Posterior cingulate gyrus (tissue), 11 donors: ENCODE results near the gene PCSK1.
"Not testable (repeated sequence)": the region's sequence is repeated elsewhere in the genome, so short reads cannot be mapped to it uniquely, and the experiment has no call there.

ENCODE experiments used
- DNase-seq, 10 donors: peaks; one replicate each; pipeline versions ENCODE4 v3.0.0 to v3.0.0-alpha.2; 2020 to 2021; ENCODE audit warnings: mixed read lengths in 3 of 10
- intact Hi-C: fragments of 100-400 bp; cut with DNase I; formaldehyde crosslinking; loops from one replicate; pipeline ENCODE4 v1.15.1; 2023

Gene PCSK1

DNA sequence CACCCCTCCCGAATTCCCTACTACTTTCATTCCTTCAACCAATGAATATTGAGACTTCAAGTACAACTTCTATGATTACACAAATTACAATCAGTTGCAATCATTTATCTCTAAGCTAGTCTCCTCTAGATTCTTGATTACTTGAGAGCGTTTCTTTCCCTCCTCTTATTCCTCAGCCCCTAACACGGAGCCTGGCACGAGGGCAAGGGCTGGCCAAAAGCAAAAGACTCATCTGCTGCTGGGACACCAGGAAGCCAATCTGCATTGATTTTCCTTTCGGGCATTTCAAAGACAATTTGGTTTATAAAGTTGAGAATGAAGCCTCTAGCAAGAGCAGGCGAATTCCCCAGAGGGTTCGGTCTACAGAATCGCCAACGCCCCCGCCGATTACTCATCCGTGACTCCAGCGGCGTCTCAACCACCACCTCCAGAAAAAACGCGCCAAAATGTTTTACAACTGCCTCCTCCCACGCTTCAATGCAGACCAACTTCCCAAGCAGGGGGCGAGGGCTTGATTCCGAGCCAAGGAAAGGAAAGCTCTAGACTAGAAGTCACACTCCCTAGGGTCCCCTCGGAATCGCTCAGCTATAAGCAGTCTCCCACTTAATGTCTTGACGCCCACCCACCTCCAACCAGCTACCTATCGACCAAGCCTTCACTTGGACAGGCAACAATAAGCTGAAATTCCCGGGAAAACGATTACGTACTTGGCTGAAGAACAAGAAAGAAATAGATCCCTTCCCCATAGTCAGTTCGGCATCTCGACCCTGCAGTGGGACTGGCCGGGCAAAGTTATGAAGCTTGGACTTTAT is 1.5 kb downstream of the PCSK1 start:
- intact Hi-C loops, result no loop called here
- DNase-seq, result peak in 7 of 10 donors; percentile 46 to 92 (median 64)

DNA sequence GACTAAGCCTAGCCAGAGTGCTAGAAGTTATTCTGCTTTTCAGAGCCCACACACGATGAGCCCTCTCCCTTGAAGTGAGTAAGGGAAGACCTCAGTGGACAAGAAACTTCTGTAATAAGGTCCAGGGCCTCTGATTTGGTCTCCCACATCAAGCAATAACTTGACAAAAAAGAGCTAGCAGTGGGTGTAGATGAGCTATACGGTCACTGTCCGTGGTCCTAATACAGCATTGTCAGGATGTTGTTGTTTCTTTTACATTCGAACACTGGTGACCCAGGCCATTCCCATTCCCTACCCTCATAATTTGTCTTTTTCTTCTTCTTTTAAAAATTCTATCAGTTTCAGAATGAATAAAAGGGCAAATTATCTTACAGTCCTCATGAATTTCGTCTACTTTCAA is 5.2 kb downstream of the PCSK1 start:
- intact Hi-C loops, result no loop called here
- DNase-seq, result no peak

GRCh38 chr5:96426831-96427230 is 6.2 kb downstream of the PCSK1 start:
- intact Hi-C loops, result no loop called here
- no peak for DNase-seq

- DNase-seq, result no peak
- intact Hi-C loops, result no loop called here
Observed at GRCh38 chr5:96425443-96425842, 7.6 kb downstream of the PCSK1 start.

GRCh38 chr5:96415897-96416296 is 17.2 kb downstream of the PCSK1 start:
- DNase-seq, result no peak
- intact Hi-C loops, result no loop called here

DNA sequence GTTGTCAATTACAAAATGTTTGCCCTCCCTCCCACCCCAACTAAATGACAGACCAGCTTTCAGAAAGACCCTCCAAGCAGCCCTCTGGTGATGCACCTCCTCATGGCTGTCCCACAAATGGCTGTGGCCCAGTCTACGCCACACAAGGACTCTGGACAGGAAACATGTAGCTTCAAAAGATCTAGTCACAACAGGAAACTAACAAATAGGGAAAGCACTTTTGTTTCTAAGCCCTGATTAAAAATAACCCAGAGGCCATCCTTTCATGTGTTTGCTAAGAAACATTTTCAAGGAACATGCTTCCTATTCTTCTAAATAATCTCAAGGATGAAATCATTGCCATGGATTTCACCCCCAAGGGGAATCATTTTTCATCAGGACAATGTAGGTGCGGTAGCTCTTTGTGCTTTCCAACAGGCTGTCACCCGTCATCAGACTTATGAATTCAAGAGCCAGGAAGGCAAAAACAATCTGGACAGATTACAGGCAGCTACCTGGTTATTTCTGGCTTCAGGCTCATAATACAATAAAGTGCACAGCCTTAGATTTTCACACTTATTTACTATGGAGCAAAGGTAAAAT is 20.1 kb downstream of the PCSK1 start:
- DNase-seq, result no peak
- intact Hi-C loops, result no loop called here

GRCh38 chr5:96410013-96410412 is 23.0 kb downstream of the PCSK1 start:
- intact Hi-C loops, result no loop called here
- no peak for DNase-seq

DNA sequence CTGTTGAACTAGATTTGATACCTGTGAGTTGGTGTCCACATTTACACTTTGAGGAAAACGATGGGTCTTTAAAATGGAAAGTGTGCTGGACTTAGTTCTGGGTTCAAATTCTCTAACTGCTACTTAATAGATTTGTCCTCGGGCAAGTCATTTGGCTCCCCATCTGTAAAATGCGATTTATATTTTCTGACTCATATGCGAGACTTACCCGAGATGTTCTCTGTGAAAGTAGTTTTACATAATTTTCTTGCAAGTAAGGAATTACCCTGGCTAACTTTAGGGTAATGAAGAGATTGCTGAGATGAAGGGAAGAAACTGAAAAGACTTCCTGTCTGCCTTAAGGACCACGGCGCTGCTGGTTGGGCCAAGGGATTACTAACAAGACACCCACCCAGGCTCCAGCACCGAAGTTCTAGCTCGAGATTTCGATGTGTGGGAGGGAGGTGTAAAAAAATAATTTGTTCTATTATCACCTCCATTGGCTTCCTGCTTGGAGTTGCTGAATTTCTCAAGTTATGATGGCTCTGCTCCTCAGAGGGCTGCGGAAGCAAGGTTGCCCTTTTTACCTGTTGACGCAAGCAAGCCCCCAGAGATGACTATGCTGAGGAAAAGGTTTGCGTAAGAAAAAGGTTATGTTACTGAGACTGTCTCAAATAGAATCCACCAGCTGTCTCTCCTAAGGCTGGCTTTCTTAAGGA is 24.1 kb downstream of the PCSK1 start:
- DNase-seq, result peak in 8 of 10 donors; percentile 19 to 89 (median 62)
- intact Hi-C loops, result no loop called here

GRCh38 chr5:96408210-96408777 is 24.8 kb downstream of the PCSK1 start:
- DNase-seq, result peak in 1 of 10 donors; percentile 67
- intact Hi-C loops, result no loop called here

DNA sequence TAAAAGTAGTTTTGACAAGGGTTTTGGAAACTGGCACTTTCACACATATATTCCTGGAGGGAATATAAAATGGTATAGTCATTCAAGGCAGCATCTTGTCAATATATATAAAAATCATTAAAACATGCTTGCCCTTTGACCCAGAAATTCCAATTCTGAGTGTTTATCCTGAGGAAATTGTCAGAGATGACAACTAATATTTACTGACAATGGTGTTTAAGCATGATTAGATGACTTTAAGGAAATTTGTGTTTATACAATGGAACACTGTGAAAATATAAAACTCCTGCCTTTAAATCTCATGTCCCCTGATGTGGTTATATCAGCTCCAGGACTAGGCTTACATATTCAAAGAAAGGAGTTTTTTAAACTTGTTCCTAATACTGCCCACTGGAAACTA is 25.6 kb downstream of the PCSK1 start:
- intact Hi-C loops, result no loop called here
- DNase-seq, result no peak

DNA sequence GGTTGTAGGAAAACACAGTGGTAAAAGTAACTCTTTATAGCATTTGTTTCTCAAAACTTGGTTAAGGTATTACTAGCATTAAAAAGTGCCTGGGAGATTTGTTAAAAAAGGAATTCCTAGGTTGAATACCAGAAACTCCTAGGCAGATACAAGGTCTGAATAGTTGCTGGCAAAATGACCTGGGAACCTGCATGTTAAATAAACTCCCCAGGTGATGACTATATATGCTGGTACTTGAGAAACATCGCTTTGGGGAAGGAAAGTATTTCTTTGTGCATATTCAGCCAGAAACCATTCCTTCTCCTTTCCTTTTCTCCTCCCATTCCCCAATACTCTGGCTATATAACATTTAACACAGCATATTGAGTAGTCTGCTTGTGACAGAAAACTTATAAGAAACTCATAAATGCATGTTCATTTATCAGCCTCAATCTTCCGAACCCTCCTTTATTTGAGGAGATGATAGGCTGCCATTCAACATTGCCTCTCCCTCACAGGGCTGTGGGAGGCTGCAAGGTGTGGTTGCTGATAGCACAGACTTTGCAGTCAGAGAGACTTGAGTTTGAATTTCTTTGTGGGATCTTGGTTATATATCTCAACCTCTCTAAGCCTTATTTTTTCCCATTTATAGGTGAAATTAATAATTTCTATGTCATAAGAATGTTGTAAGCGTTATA is 28.7 kb downstream of the PCSK1 start:
- intact Hi-C loops, result no loop called here
- DNase-seq, result no peak

GRCh38 chr5:96402500-96402899 is 30.5 kb downstream of the PCSK1 start:
- no peak for DNase-seq
- intact Hi-C loops, result no loop called here

GRCh38 chr5:96396878-96397277 is 36.2 kb downstream of the PCSK1 start:
- intact Hi-C loops, result no loop called here
- DNase-seq, result no peak

- DNase-seq, intact Hi-C loops: not testable (repeated sequence)
Observed at GRCh38 chr5:96395295-96395694, 37.8 kb downstream of the PCSK1 start.

DNA sequence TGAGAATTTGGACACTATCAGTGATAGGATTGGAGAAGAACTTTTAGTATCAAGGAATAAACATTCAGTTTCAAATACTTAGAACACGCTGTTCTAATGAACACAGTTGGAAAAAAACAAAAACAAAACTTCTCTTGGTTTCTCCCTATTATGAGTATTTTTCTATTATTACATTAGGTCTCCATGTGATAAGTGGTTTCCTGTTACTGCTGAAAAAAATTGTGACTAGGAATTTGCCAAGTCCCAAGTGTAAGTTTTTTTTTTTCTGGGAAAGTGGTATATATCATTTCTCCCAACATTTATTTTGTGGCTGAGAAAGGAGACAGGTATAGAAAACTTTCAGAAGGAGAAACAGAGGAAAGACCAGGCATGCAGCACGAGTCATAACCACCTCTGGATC is 41.1 kb downstream of the PCSK1 start:
- intact Hi-C loops, result no loop called here
- DNase-seq, result no peak

DNA sequence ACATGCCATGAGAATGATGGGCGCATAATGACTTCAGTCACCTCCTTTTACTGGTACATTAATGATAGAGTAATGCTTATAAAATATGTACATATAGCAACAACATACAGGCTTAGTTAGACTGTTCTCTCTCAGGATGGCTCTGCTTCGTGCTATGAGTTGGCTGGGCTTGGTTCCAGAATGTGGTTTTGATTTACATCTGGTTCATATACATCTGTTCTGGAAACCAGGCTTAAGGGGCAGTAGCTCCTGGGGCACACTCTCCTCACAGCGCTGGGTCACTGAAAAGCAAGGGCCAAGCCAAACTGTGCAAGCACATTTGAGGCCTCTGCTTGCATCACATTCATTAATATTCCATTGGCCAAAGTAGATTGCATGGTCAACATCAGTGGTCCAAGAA is 44.9 kb downstream of the PCSK1 start:
- no peak for DNase-seq
- intact Hi-C loops, result no loop called here

DNA sequence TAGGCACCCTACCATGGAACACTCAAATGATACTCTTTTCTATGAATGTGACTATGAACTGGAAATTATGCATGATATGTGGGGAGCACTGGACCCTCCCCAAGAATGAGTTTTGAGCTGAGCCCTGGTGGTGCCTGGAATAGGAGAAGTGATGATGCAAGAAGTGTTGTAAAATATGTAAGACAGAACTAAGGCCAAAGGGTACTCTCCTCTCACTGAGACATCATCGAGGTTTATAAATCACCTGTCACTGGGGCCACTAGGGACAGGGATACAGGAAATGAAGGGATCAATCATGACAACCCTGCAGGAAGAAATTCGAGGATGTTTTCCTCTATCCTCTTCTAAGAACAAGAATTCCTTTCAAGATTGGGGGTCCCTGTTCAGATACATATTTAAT is 45.4 kb downstream of the PCSK1 start:
- intact Hi-C loops, result no loop called here
- DNase-seq, result no peak

GRCh38 chr5:96385538-96385937 is 47.5 kb downstream of the PCSK1 start:
- intact Hi-C loops, result no loop called here
- no peak for DNase-seq

DNA sequence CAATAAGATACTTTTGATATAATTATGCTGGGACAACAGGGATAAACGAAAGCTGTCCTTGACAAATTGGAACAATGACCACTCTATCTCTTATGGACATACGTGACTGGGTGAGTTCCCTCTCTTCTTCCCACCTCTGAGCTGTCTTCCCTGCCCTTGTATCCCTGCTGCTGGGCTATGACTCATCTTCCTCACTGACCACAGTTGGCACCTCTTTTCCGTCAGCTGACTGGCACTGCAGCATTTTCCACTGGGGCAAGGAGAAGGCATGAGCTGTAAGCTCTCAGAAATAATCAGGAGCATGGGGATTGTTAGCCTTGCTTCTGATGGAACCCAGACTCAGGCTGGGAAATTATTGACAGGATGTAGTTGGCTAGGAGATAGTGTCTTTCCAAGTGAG is 48.7 kb downstream of the PCSK1 start:
- DNase-seq, result peak in 8 of 10 donors; percentile 6 to 90 (median 36)
- intact Hi-C loops, result no loop called here

- no peak for DNase-seq
- intact Hi-C loops, result no loop called here
Observed at GRCh38 chr5:96381526-96381925, 51.5 kb downstream of the PCSK1 start.

DNA sequence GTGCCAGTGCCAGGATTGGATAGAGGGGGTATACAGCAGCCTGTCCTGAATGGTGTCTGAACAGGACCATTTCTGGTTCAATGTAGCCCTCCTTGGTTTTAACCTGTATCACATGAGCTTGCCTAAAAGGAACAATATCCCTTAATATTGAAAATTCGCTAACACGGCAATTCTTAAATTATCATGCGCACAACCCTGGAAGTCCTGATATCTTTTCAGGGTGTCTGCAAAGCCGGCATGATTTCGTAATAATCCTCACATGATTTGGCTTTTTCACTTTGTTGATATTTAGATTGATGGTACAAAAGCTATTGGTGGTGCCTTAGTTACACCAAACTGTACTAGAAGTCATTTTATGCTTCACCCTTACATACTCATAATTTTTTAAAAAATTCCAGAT is 53.2 kb downstream of the PCSK1 start:
- no peak for DNase-seq
- intact Hi-C loops, result no loop called here
